ENCODE results near the gene IFI44L. TPM values are rescaled to one million over a fixed set of nuclear protein-coding genes. Genes with fewer than 3 reads are reported as not detected.

IFI44L gene
- total RNA-seq = 0.51 and 3.6 TPM in 2 replicates

- TF ChIP-seq CTCF (conservative IDR thresholded peaks at IDR 0.05; ENCODE audit: low read depth, low read length) = no peak
- peak within 1 kb of the TSS; percentile 51 for H3K4me3 ChIP-seq (ENCODE audit: low read depth, low read length)
- DNase-seq (ENCODE audit: low read depth) = no peak
Observed at GRCh38 chr1:78619803-78620579, at the start of gene IFI44L. IFI44L (plus strand) TSS chr1:78620448; CDS start chr1:78627916, 7,468 bp downstream.

DNA sequence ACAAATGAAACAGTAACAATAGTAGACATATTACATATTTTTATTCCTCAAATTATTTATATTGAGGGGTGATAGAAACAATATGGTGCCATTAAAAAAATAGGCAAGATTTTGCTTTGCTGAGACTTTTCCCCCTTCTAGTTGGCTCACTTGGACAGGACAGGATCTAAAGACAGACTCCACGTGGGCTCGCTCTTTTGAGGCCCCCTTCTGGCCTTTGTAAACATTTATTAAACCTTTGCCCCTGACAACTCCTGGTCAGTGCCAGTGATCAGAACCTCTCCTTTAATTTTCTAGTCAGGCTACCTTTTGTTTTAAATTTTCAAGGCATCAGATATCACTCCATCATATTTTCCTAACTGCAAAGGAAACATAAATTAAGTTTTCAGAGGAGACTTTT, 49.7 kb upstream of the IFI44L start:
- peak; percentile 28 for TF ChIP-seq CTCF (conservative IDR thresholded peaks at IDR 0.05; ENCODE audit: low read depth, low read length)
- DNase-seq (ENCODE audit: low read depth) = no peak
- no peak overlapping the region for H3K4me3 ChIP-seq (ENCODE audit: low read depth, low read length)

GRCh38 chr1:78577257-78578100, 42.8 kb upstream of the IFI44L start:
- no peak for DNase-seq (ENCODE audit: low read depth)
- no peak for TF ChIP-seq CTCF (conservative IDR thresholded peaks at IDR 0.05; ENCODE audit: low read depth, low read length)
- H3K4me3 ChIP-seq (ENCODE audit: low read depth, low read length) = no peak overlapping the region

GRCh38 chr1:78586572-78586971, 33.7 kb upstream of the IFI44L start:
- no peak for TF ChIP-seq CTCF (conservative IDR thresholded peaks at IDR 0.05; ENCODE audit: low read depth, low read length)
- no peak overlapping the region for H3K4me3 ChIP-seq (ENCODE audit: low read depth, low read length)
- peak; percentile 20 for DNase-seq (ENCODE audit: low read depth)

DNA sequence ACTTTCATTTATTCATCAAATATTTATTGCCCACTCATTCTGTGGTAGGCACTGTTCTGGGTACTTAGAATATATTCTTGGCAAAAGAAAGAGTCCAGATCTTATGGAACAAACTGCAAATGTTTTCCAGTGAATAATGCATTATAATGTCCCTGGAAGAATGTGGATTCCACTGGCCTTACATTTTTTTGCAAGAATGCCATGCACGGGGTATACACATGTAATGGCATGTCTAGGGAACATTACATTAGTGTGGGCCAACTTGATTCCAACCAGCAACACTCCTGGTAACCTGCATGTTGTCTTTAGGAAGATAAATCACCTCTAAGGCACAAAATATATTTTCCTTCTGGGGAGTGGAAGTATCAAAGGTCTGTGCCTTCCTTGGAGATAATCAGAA, 33.0 kb upstream of the IFI44L start:
- H3K4me3 ChIP-seq (ENCODE audit: low read depth, low read length) = no peak overlapping the region
- no peak for TF ChIP-seq CTCF (conservative IDR thresholded peaks at IDR 0.05; ENCODE audit: low read depth, low read length)
- no peak for DNase-seq (ENCODE audit: low read depth)

DNA sequence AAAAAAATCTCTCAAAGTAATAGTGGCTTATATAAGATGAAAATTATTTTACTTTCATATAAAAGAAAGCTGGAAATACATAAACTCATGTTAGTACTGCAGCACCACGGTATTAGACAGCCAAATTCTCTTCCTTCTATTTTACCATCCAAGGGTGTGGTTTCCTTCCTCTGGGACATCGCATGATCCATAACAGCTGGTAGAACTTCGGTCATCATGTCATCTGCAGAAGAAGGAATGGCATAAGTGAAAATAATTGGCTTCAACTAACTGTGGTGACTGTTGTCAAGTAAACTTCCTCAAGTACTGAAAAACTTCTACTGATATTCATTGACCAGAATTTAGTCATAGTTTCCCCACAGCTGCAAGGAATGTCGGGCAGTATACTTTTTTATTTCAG, 28.3 kb upstream of the IFI44L start:
- no peak for TF ChIP-seq CTCF (conservative IDR thresholded peaks at IDR 0.05; ENCODE audit: low read depth, low read length)
- no peak overlapping the region for H3K4me3 ChIP-seq (ENCODE audit: low read depth, low read length)
- no peak for DNase-seq (ENCODE audit: low read depth)

All from epithelial cell of proximal tubule (primary cell).